HG02981 (cell line): ENCODE measurements around the gene SYCP3.

Source experiments
- ATAC-seq: cut with Tn5 transposase; IDR thresholded peaks from one replicate; pipeline ENCODE4 v1.9.1; 2021; ENCODE audit warnings: mild to moderate bottlenecking, moderate library complexity; ENCODE audit not compliant: unreplicated experiment

The SYCP3 gene

DNA sequence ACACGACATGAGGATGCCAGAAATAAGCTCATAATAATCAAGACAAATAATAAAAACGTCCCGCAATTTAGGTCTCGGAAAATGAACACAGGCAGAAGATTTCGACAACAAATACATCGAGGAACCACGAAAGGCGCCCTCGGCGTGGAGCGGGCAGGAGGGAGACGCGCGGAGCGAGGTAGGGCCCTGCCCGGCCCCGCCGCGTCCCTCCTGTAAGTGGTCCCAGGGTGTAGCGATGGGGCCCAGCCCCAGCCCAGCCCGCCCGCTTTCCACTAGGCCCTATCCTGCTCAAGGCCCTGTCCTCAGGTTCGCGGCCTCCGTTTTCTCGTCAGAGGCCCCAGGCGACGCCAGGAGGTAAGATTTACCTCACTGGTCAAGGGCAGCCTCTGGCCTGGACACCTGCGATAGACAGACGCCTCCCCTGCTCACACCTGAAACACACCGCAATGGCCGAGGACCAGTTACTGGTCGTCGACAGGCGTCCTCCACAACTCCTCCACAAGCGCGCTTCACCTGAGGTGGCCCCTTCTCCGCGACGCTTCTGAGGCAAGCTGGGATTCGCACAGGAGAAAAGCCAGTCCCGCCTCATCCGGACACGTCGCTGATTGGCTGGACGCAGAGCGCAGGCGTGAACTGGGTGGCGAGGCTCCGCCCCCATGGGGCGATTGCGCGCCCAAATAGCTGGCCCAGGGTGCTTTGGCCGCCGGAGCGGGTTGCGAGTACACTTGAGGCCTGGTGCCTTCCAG lies at the start of gene SYCP3:
SYCP3 (minus strand) TSS at position 543 of the 746 bp plus-strand sequence. CDS start 1,527 bp downstream, outside the sequence.
- no peak for ATAC-seq

DNA sequence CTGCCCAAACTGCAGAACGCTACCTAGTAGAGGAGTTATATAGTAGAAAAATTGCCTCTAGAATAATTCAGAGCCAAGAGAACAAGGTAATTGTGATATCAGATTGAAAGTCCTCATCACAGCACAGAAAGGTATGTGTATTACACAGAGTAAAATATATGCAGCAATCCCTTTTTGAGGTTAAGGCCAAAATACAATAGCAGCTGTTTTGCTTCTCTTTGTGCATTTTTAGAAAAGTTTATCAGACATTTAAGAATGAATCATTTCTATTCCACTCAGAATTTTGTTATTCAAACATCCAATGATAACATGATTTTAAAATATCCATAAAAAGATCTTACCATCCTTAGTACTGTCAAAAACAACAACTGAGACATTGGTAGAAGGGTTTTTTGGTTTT lies 46.4 kb upstream of the SYCP3 start:
- no peak for ATAC-seq

- no peak for ATAC-seq
Observed at GRCh38 chr12:101784376-101784775, 45.1 kb upstream of the SYCP3 start.

DNA sequence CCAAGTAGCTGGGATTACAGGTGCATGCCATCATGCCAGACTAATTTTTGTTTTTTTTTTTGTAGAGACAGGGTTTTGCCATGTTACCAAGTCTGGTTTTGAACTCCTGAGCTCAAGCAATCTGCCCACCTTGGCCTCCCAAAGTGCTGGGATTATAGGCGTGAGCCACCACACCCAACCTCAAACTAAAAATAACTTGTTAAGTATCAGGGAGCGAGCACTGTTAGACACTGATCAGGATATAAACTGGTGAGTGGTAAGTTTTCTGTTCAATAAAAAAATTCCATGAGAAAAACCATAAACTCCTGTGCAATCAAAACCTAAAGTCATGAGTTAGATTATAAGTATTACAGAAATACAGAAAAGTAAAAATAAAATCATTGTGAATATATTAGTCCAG lies 44.6 kb upstream of the SYCP3 start:
- ATAC-seq: no peak

GRCh38 chr12:101783150-101783549 lies 43.9 kb upstream of the SYCP3 start:
- no peak for ATAC-seq

DNA sequence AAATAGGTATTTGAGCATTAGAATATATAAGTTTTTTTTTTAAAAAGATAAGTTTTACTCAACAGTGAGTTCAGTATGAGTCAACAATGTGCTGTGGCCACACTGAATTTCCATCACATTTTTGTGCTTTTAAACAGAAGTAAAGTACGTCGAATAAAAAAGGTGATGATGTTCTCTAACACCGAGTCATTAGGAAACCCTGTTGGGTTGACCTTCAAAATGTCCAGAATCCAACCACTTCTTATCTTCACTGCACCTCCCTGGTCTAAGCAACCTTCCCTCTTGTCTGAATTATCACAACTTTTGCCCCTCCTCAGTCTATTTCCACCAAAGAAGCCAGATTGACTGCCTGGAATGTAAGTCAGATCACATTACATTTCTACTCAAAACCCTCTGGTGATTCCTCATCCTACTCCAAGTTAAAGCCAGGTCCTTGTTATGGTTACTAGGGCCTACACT lies 43.0 kb upstream of the SYCP3 start:
- ATAC-seq: no peak

- ATAC-seq: no peak
Observed at GRCh38 chr12:101781834-101782233, 42.6 kb upstream of the SYCP3 start.

DNA sequence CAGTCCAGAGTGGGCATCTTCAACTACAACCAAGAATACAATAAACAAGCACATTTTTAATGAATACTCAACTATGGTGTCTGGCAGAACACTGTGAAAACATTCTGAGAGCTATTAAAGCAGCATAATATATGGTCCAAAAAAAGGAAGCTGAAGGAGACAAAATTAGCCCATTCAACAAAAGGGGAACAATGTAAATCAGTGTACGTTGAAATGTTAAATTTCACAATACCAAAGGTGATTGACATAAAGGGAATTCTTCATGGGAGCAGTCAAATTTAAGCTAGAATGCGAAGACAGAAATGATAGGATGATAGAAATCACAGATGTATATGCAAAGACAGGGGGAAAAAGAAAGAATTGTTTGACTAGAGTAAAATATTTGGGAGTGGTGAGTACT lies 41.3 kb upstream of the SYCP3 start:
- ATAC-seq: no peak

GRCh38 chr12:101779626-101780025 lies 40.4 kb upstream of the SYCP3 start:
- ATAC-seq: no peak

GRCh38 chr12:101779200-101779599 lies 39.9 kb upstream of the SYCP3 start:
- ATAC-seq: no peak

DNA sequence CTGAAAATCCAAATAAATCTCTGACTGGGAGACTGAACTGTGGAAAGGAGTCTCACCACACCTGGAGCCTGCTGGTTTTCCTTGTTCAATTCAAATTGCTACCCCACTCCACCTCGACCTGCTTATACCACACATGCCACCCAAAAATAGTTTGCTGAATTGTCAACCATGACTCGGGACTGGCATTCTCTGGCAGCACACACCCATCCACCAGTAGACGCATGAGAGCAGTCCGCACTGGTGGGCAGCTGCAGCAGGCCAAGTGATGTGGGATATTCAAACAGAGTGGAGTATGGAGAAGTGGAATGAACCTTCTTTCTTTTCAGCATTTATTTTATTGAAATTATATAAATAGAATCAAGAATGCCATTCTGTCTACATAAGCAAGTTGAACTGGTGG lies 38.7 kb upstream of the SYCP3 start:
- no peak for ATAC-seq

- ATAC-seq: no peak
Observed at GRCh38 chr12:101777485-101777884, 38.2 kb upstream of the SYCP3 start.

GRCh38 chr12:101775816-101776215 lies 36.6 kb upstream of the SYCP3 start:
- ATAC-seq: no peak

GRCh38 chr12:101773650-101774162 lies 34.4 kb upstream of the SYCP3 start:
- ATAC-seq: peak; percentile 59

DNA sequence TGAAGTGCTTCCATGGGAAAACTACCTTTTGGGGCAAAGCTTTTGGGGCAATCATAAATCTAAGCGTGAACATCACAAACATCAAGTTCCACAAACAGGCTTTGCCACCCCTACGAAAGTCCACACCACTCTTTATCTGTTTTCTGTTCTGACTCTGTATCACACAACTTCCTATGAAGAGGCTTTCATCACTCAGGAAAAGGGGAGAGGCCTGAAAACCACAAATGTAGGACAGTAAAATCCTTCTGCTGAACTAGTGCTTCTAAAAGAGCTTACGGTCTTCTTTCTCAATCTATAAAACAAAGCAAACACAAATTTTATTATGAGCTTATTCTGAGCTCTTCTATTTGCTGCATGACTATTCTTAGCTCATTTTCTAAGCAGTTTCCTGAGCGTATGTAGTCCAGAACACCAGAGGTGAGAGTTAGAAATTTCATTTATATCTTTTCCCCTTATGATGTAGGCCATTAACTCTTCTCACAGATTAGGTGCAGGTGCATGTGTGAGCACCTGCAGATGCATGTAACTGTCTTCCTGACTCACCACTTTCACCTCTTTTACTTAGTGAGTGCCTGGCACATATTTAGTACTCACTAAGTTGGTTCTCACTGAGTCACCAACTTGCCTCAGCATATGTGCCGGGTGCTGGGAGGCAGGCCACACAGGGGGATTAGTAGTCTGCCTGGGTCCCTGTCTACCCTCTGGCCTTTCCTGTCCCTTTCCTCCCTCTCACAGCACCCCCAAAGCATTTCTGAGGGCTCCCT lies 32.9 kb upstream of the SYCP3 start:
- no peak for ATAC-seq

- ATAC-seq: no peak
Observed at GRCh38 chr12:101769865-101770264, 30.6 kb upstream of the SYCP3 start.

GRCh38 chr12:101768781-101769180 lies 29.5 kb upstream of the SYCP3 start:
- no peak for ATAC-seq

DNA sequence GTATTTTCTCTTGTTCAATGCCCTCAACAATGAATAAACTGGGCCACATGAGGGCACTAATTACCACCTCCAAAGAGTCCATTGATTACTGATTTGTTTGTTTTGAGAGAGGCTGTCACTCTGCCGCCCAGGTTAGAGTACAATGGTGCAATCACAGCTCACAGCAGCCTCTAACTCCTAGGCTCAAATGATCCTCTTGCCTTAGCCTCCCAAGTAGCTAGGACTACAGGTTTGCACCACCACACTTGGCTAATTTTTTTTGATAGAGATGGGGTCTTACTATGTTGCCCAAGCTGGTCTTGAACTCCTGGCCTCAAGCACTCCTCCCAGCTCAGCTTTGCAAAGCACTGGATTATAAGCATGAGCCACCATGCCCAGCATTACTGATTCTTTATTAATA lies 28.3 kb upstream of the SYCP3 start:
- no peak for ATAC-seq

DNA sequence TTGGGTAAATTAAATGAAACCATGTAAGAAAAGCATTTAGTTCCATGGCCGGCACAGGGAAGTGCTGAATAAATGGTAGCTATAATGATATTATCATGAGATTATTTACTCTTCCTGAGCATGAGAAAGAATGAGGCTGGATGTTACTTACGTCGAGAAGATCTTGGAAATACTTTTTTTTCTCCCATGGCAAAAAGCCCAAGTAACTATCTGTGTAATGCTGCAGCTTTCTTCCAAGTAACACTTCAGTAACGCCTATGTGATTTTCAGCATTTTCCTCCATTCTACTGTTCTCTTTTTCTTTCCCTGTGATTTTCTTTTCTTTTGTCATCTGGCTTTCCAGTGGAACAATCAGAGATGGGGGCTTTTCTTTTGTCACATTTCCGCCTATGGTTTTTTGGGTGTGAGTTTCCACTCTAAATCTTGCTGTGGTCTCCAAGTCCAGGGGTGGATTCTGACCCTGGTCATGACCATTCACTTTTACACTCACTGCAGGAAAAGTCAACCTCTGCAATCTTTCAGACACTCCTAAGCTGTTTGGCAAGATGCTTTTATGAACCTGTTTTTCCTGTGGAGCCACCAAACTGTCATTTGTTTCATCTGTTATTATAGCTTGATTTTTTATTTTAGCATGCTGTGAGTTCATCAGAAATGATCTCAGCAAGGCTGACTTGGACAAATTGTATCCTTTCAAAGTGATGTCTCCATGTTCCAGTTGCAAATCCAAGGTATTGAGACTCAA lies 25.0 kb upstream of the SYCP3 start:
- ATAC-seq: no peak

DNA sequence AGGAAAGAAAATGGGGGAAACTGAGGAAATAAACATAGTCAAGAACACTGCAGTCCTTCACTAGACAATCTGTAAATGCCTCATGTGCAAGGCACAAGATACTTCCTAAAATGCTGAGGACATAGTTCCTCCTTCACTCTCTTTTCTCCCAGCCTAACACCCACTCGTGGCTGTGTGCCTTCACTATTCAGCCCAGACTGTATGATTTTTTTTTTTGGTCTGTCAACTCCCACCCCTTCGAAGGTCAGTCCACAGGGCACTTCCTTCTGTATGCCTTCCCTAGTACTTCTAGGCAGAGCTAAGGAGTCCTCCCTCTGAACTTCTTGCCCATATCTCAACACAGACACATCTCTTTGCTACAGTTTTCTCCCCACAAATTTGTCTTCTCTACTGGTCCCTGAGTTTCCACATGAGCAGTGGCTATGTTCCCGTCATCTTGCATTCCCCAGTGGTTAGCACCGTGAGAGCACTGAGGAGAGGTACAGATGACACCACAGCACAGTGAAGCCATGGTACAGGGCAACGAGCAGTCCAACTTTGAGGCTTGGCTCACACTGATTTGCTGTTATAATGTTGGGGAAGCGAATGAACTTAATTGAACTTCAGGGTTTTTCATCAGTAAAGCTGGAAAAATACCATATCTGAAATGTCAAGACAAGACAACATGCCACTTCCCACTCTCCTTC lies 24.1 kb upstream of the SYCP3 start:
- no peak for ATAC-seq

DNA sequence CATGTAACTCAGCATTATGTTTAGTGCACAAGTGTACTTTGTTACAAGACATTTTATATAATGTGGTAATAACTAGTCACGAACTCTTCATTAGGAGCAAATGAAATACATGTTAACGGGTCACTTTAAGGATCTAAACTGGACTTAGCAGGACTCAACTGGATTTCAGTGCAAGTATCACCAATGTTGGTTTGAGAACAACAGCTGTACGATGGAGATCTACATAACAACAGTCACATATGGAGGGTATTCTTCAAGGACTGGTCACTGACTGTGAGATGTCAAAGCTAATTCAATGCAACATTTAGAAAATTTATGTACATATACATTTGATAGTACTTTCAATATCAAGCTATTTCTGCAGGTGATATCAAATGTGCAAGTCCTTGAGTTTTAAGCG lies 22.5 kb upstream of the SYCP3 start:
- ATAC-seq: no peak
